ENCODE measurements around the gene GAB4.

GAB4 gene

DNA sequence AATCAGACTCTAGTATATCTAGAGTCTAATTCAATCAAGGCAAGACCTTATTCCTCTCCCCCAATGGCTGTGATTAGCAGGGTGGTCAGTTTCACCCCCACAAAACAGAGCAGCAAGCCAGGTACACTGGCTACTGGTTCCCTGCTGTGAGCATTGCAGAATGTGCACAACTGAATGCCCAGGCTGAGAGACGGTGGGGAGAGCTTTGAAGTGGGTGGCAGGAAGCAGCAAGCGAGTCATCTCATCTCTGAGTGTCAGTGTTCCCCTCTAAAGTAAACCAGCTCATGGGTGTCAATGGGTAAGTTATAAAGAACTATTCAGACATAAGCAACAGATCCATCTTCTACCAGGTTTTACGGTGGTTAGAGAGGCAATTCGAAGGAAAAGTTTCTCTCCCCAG is 37.6 kb downstream of the GAB4 start:
- TF ChIP-seq TAF1 (IDR thresholded peaks at IDR 0.05; ENCODE audit: borderline replicate concordance, low read depth, low read length): no peak
- no peak for DNase-seq (ENCODE audit: insufficient read length)
- FAIRE-seq: no peak

DNA sequence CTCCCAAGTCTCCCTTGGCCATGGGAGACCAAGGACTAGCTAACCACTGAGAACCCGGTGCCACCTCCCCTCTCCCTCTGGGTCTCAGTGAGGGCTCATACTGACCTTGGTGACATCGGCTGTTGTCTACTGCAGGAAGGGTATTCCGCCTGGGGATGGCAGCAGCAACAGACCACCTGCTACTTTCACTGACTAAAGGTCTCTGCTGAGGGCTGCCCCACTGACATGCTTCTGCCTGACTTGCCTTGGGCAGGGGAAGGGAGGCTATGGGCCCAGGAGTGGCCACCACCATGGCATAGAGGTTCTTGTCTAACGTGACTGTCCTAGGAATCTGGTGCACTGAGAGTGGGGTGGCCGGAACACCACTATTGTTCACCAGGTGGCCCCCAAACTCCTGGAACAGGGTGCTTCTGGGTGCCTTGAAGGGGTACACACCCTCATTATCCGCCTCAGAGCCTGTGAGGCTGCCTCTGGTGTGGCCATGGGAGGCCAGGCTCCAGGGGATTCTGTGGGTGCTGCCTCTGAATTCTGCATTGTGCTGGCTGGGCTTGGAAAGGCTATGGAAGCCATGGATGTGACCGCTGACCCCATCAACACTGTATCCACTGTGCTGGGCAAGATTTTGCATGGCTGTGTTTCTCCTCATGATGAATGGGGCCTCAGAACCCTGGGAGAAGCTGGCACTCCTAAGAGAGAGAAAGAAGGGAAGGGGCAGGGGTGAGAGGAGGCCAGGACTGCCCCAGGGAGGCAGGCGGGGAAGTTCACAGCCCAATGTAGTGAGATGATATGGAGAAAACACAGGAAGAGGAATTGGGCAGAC is 38.3 kb downstream of the GAB4 start:
- FAIRE-seq (no peak), DNase-seq (ENCODE audit: insufficient read length) (no peak)
- TF ChIP-seq POLR2AphosphoS5 (IDR thresholded peaks at IDR 0.05; ENCODE audit: low read depth, low read length): no peak
- TF ChIP-seq TAF1 (IDR thresholded peaks at IDR 0.05; ENCODE audit: borderline replicate concordance, low read depth, low read length): no peak

DNA sequence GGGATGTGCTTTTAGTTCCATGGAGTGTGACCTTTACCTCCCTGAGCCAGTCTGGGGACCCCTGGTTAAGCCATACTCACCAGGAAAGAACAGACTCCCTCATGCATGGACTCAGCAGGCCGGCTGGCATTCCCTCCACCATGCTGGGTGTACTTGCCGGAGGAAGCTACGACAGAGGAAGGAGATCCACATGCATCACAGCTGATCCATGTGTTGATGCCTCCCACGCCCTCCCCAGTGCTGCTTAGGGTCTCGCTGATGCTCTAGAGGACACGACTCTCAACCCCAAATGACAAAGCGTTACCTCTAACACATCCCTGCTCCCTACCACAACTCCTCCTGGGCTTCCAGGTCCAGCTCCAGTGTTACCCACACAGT is 39.8 kb downstream of the GAB4 start:
- TF ChIP-seq POLR2AphosphoS5 (IDR thresholded peaks at IDR 0.05; ENCODE audit: low read depth, low read length) (no peak), TAF1 (IDR thresholded peaks at IDR 0.05; ENCODE audit: borderline replicate concordance, low read depth, low read length) (no peak), POLR2A (IDR thresholded peaks at IDR 0.05; ENCODE audit: low read depth, low read length) (no peak)
- FAIRE-seq (no peak), DNase-seq (ENCODE audit: insufficient read length) (no peak)

DNA sequence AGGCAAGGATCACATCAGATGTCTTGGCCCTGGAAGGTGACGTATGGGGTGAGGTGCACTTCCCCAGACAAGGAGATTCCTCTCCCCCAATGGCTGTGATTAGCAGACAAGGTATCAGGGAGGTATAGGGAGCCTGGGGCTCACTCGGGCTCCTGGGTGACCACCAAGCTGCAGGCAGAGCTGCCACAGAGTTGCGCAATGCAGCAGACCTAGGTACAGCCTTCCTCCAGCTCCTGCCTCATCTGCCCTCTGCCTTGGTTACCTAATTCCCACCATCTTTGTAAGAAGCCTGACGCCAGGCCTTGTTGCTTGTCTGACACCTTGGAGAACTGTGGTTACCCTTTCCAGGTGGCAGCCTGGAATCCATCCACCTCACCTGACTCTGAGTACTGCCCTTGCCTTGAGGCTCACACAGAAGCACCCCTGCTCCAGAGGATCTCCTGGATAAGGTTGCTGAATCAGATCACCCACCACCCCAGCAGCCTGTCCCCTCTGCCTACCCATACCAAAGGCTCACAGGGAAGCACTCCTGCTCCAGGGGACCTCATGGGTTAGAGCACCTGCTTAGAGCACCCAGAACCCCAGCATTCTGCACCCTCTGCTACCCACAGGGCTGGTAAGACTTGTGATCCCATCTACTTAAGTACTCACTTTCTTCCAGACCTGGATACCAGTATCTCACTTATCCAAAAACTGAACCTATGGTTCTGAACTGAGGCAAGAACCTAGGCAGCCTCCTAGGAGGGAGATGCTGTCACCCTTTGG is 40.4 kb downstream of the GAB4 start:
- DNase-seq (ENCODE audit: insufficient read length): no peak
- no peak for FAIRE-seq
- TF ChIP-seq POLR2AphosphoS5 (IDR thresholded peaks at IDR 0.05; ENCODE audit: low read depth, low read length): no peak
- TF ChIP-seq TAF1 (IDR thresholded peaks at IDR 0.05; ENCODE audit: borderline replicate concordance, low read depth, low read length): no peak
- no peak for TF ChIP-seq POLR2A (IDR thresholded peaks at IDR 0.05; ENCODE audit: low read depth, low read length)

DNA sequence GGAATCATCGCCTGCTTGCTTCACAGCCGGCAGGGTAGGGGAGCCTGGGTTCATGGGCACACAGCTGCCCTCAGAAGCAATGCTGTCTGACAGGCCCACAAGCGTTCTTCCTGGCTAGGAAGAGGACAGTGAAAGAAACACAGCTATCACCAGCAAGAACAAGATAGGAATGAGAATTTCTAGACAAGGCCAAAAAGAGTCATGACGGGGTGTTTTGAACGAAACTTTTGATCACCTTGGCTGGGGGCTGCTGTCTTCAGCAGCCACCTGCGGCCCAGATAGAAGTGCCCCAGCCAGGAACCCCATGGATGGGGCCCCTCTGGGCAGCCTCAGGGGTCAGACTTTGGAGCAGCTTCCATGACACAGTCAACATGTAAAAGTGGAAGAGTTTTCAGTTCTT is 41.8 kb downstream of the GAB4 start:
- no peak for FAIRE-seq
- TF ChIP-seq TAF1 (IDR thresholded peaks at IDR 0.05; ENCODE audit: borderline replicate concordance, low read depth, low read length) (no peak), POLR2A (IDR thresholded peaks at IDR 0.05; ENCODE audit: low read depth, low read length) (no peak), POLR2AphosphoS5 (IDR thresholded peaks at IDR 0.05; ENCODE audit: low read depth, low read length) (no peak)
- DNase-seq (ENCODE audit: insufficient read length): no peak

DNA sequence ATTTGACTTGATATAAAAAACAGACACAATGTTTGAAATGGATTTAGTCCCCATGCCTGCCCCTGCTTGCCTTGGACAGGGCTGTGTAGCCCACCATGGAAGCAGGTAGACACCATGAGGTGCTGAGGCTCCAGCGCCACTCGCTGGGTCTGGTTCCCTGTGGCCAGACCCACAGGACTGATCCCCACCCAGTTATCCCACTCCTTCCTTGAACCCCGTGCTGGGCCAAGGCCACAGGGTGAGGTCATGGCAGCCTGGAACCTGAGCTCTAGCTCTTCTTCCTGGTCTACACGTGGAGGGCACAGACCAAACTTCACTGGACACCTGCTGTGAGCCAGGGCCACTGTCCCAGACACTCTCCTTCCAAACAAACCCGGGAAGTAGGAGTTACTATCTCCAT is 42.5 kb downstream of the GAB4 start:
- FAIRE-seq (no peak), DNase-seq (ENCODE audit: insufficient read length) (no peak)
- no peak for TF ChIP-seq POLR2AphosphoS5 (IDR thresholded peaks at IDR 0.05; ENCODE audit: low read depth, low read length)
- TF ChIP-seq TAF1 (IDR thresholded peaks at IDR 0.05; ENCODE audit: borderline replicate concordance, low read depth, low read length): no peak
- no peak for TF ChIP-seq POLR2A (IDR thresholded peaks at IDR 0.05; ENCODE audit: low read depth, low read length)

DNA sequence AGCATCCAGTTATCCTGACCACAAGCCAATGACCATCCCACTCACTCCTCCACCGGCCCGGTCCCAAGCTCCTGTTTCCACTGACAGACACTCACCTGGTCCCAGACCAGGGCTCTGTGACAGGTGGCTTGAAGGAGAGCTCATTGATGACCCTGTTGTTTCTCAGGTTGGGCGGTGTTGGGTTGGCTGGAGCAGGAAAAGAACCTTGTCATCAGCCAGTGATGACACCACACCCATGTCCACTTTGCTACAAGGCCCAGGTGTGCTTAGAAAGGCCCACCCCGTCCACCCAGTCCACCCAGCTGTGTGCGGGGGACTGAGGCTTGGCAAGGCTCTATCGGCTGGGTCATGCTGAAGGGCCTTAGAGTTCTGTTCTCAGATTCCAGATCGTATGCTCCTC is 42.9 kb downstream of the GAB4 start:
- DNase-seq (ENCODE audit: insufficient read length) (no peak), FAIRE-seq (no peak)
- TF ChIP-seq POLR2AphosphoS5 (IDR thresholded peaks at IDR 0.05; ENCODE audit: low read depth, low read length) (no peak), POLR2A (IDR thresholded peaks at IDR 0.05; ENCODE audit: low read depth, low read length) (no peak), TAF1 (IDR thresholded peaks at IDR 0.05; ENCODE audit: borderline replicate concordance, low read depth, low read length) (no peak)

DNA sequence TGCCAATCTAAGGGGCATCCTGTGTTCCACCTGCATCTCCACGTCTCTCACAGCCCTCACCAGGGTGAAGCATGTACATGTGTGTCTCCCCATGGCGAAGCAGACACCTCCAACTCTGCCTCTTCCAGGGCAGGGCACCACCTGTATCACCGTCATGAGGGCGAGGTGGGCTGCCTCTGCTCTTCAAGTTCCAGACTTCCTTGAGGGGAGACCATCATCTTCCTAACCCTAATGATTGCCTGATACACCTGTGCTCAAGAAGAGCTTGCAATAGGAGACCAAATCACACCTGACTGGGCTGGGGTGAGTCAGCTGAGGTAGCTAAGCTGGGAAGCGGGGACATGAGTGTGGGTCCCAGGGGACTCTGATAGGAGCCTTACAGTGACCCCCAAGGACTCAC is 43.7 kb downstream of the GAB4 start:
- DNase-seq (ENCODE audit: insufficient read length) (no peak), FAIRE-seq (no peak)
- no peak for TF ChIP-seq POLR2A (IDR thresholded peaks at IDR 0.05; ENCODE audit: low read depth, low read length)
- TF ChIP-seq POLR2AphosphoS5 (IDR thresholded peaks at IDR 0.05; ENCODE audit: low read depth, low read length): no peak
- TF ChIP-seq TAF1 (IDR thresholded peaks at IDR 0.05; ENCODE audit: borderline replicate concordance, low read depth, low read length): no peak

DNA sequence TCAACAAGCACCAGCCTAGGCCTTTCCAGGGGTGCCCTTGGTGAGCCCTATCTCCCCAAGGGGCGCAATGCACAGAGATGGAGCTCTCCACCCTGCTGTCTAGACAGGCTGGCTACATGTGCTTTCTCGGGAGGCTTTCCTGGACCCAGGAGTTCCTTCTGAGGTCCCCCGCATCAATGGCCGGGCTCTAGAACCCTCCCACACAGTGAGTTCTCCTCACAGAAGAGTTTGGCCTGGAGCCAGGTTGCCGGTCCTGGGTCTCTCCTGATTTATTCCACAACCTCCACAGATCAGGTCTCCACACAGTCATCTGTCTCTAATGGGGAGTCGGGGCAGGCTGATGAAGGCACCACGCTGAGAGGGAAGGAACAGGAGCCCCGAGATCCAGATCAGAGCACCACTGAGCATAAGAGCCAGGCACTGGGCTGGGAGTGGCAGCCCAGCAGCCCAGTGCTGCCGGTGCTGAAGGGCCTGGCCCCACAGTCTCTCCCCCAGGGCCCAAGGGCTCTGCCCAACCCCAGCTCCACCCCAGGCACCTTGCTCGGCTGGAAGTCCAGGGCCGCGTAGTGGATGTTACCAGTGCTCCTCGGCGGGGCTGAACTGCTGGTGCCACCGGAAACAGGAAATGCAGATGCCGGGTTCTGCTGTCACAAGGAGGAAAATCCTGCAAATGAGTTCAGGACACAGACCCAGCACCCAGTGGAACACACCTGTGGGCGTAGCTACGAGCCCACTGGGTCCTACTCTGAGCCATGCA is 44.7 kb downstream of the GAB4 start:
- no peak for TF ChIP-seq POLR2A (IDR thresholded peaks at IDR 0.05; ENCODE audit: low read depth, low read length)
- TF ChIP-seq TAF1 (IDR thresholded peaks at IDR 0.05; ENCODE audit: borderline replicate concordance, low read depth, low read length): no peak
- no peak for TF ChIP-seq POLR2AphosphoS5 (IDR thresholded peaks at IDR 0.05; ENCODE audit: low read depth, low read length)
- FAIRE-seq: no peak
- no peak for DNase-seq (ENCODE audit: insufficient read length)

DNA sequence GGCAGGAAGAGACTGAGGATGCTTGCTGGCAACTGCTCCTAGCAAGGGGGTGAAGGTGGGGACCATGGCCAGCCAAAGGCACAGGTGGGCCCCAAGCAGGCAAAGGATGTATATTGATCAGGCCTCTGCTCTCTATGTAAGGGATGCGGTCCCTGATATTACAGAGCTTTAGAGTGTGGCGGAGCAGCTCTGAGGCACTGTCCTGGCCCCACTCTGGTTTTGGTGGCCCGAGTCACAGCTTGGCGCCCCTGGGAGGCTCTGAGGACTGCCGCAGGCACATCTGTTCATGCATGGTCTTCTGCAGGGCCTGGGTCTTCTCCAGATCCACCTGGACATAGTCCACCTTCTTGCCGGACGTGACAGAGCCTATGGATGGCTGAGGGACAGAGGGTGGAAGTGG is 45.5 kb downstream of the GAB4 start:
- TF ChIP-seq POLR2A (IDR thresholded peaks at IDR 0.05; ENCODE audit: low read depth, low read length) (no peak), POLR2AphosphoS5 (IDR thresholded peaks at IDR 0.05; ENCODE audit: low read depth, low read length) (no peak), TAF1 (IDR thresholded peaks at IDR 0.05; ENCODE audit: borderline replicate concordance, low read depth, low read length) (no peak)
- DNase-seq (ENCODE audit: insufficient read length) (no peak), FAIRE-seq (no peak)

DNA sequence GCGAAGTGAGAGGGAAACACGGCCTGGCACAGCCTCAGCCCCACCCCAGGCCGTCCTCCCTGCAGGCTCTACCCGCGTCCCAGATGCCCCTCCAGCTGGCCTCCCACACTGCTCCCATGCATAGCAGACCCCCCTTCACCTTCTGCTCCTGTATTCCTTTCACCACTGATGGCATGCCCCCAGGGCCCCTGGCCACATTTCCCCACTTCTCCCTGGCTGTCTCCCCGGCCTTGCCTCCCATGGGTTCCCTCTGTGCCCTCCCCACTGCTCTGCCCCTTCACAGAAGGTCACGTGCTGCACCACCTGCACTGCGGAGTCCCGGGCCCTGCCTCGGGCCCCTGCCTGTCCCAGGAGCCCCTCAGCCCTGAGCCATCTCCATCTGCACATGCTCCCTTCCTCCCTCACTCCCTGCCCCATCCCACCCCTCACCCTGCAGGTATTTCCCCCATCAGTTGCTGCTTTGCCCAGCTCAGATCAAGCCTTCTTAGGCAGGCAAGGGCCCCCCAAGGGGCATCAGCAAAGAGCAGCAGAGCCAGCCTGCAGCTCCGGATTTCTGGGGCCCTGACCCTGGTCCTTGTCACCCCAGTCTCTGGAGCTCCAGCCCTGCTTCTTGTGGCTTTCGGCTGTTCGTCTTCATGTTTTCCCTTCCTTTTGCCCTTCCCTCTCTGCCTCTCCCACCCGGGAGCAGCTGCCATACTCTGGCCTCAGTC is 46.4 kb downstream of the GAB4 start:
- TF ChIP-seq POLR2AphosphoS5 (IDR thresholded peaks at IDR 0.05; ENCODE audit: low read depth, low read length): no peak
- no peak for TF ChIP-seq TAF1 (IDR thresholded peaks at IDR 0.05; ENCODE audit: borderline replicate concordance, low read depth, low read length)
- no peak for TF ChIP-seq POLR2A (IDR thresholded peaks at IDR 0.05; ENCODE audit: low read depth, low read length)

More for the DNA sequence above, 46.4 kb downstream of the GAB4 start:
- no peak for FAIRE-seq
- no peak for DNase-seq (ENCODE audit: insufficient read length)

All from GM12892 (cell line).